CD8-positive, alpha-beta memory T cell (primary cell): ENCODE measurements around the gene DIDO1. TPM values are rescaled to one million over a fixed set of nuclear protein-coding genes. Genes with fewer than 3 reads are reported as not detected.

ENCODE experiments used
- CTCF ChIA-PET: fragments of 350-600 bp; sonication (Branson Sonifier 250); formaldehyde crosslinking; loops from one replicate; lab custom pipeline; 2021; ENCODE audit warnings: antibody characterized with exemption; lab: Charles Lee
- POLR2A ChIA-PET: fragments of 350-600 bp; sonication (Branson Sonifier 250); formaldehyde crosslinking; loops from one replicate; lab custom pipeline; 2021; ENCODE audit warnings: antibody characterized with exemption; lab: Charles Lee
- DNase-seq, 5 donors: peaks; one replicate each; pipeline versions ENCODE4 v3.0.0 to v3.0.0-alpha.2; 2020 to 2022; ENCODE audit warnings: mixed read lengths in 1 of 5
- H3K27ac ChIP-seq: one replicate; pipeline ENCODE4 v1.7.0; 2013; ENCODE audit warnings: low read depth, mild to moderate bottlenecking, low read length, moderate library complexity
- H3K27me3 ChIP-seq: 2 replicates; pipeline ENCODE4 v1.7.0; 2013; ENCODE audit warnings: low read length, mild to moderate bottlenecking; ENCODE audit not compliant: insufficient read depth, poor library complexity, severe bottlenecking
- H3K36me3 ChIP-seq: 2 replicates; pipeline ENCODE4 v1.7.0; 2013; ENCODE audit warnings: mild to moderate bottlenecking, low read length, moderate library complexity; ENCODE audit not compliant: insufficient read depth
- H3K4me1 ChIP-seq: 2 replicates; pipeline ENCODE4 v1.7.0; 2013; ENCODE audit warnings: mild to moderate bottlenecking, low read length, moderate library complexity; ENCODE audit not compliant: insufficient read depth
- H3K4me3 ChIP-seq: 2 replicates; pipeline ENCODE4 v1.7.0; 2013; ENCODE audit warnings: mild to moderate bottlenecking, low read length
- H3K9me3 ChIP-seq: 2 replicates; pipeline ENCODE4 v1.7.0; 2013; ENCODE audit warnings: mild to moderate bottlenecking, low read length
- H3K27ac Mint-ChIP-seq, 8 donors: one replicate each; pipeline ENCODE4 v1.8.0; 2020 to 2021; ENCODE audit warnings: mixed read lengths in 8 of 8, mild to moderate bottlenecking in 6 of 8, inconsistent platforms in 3 of 8, moderate library complexity in 3 of 8
- H3K27me3 Mint-ChIP-seq, 2 donors: one replicate each; pipeline ENCODE4 v1.8.0; 2020 to 2021; ENCODE audit warnings: mixed read lengths in 2 of 2, mild to moderate bottlenecking in 1 of 2, moderate library complexity in 1 of 2
- H3K36me3 Mint-ChIP-seq, 3 donors: one replicate each; pipeline ENCODE4 v1.8.0; 2020 to 2021; ENCODE audit warnings: mixed read lengths in 3 of 3, inconsistent platforms in 1 of 3, mild to moderate bottlenecking in 1 of 3
- H3K4me1 Mint-ChIP-seq, 3 donors: one replicate each; pipeline ENCODE4 v1.8.0; 2020 to 2021; ENCODE audit warnings: mixed read lengths in 3 of 3, inconsistent platforms in 1 of 3, mild to moderate bottlenecking in 1 of 3
- H3K4me3 Mint-ChIP-seq, 7 donors: one replicate each; pipeline ENCODE4 v1.8.0; 2020 to 2021; ENCODE audit warnings: mixed read lengths in 7 of 7, mild to moderate bottlenecking in 6 of 7, moderate library complexity in 4 of 7, inconsistent platforms in 2 of 7
- H3K9me3 Mint-ChIP-seq, 5 donors: one replicate each; pipeline ENCODE4 v1.8.0; 2020 to 2022; ENCODE audit warnings: mixed read lengths in 5 of 5, mild to moderate bottlenecking in 3 of 5, moderate library complexity in 2 of 5, inconsistent platforms in 1 of 5
- polyA plus RNA-seq: library from polyadenylated mRNA; unstranded; fragments of 300-500 nt; fragmentation: Illumina TruSeq; gene quantifications from one replicate; pipeline ENCODE4 v1.2.3, GENCODE V29; 2021
- total RNA-seq, 2 experiments: library from RNA; stranded (reverse); gene quantifications; one replicate each; pipeline ENCODE4 v1.2.3, GENCODE V29; 2021

DIDO1 gene
- total and polyA plus RNA-seq, 3 experiments from 2014 or later: 39.0 to 57.3 (median 55.3) TPM

DNA sequence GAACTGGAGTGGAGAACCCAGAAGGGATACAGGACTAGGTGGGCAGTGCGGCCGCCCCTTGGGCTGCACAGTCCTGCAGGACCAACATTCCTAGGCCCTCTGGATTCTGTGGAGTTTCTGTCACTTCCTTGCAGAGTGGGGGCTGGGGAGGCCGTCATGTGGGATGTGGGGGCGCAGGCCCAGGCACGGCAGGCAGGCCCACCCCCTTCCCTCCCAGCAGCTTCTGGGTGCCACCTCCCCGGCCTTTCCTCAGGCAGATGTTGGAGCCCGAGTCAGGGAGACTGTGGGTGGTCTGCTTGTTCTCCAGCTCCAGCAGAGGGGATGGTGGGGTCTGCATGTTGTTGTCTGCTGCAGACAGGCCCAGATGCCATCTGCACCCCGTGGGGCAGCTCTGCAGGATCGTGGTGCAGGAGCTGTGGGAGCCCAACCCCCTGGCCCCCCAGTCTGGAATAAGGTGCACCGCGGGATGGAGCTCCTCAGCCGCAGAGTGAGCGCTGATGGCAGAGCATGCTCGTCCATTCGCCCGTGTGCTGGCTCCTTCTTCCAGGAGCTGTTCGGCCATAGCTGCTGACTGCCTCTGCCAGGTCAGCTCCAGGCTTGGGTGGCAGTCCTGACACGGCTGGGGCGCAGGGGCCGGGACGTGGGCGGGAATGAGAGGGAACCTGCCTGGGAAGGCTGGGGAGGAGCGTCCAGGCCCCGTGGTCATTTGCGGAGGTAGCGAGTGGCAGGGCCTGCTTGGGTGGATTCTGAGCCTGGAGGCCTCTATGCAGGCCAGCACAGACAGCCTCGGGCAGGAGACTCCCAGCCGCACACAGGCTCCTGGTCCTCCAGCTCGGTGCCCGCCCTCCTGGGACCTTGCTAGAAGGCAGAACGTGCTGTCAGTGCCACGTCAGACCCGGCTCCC, 44.3 kb upstream of the DIDO1 start:
- Histone ChIP-seq H3K27me3 (peaks cover 18% of the 10 kb centered on the region), H3K4me3 (no peak overlapping the region), H3K36me3 (no peaks in the 10 kb centered on the region), H3K9me3 (no peaks in the 10 kb centered on the region), H3K27ac (no peak overlapping the region), H3K4me1 (peaks cover 9% of the 10 kb centered on the region)
- peaks cover 32 to 34% of the 10 kb centered on the region in 2 donors for H3K27me3 Mint-ChIP-seq
- no peak overlapping the region for H3K27ac Mint-ChIP-seq
- H3K36me3 Mint-ChIP-seq: no peaks in the 10 kb centered on the region
- DNase-seq: no peak
- POLR2A ChIA-PET: interaction anchor here (0.8 kb wide), 1 partner anchor 22 kb away, joined by 5 read pairs; no protein-coding TSS in a partner anchor
- no peak overlapping the region for H3K4me3 Mint-ChIP-seq
- H3K9me3 Mint-ChIP-seq: peaks cover 0 to under 1% (median 0%) of the 10 kb centered on the region in 5 donors
- H3K4me1 Mint-ChIP-seq: peaks cover 14 to 21% (median 15%) of the 10 kb centered on the region in 3 donors
- CTCF ChIA-PET: interaction anchor here (0.7 to 2.1 kb wide), 6 partner anchors 9 to 41 kb away, joined by 3 to 7 read pairs (median 3); no protein-coding TSS in a partner anchor

DNA sequence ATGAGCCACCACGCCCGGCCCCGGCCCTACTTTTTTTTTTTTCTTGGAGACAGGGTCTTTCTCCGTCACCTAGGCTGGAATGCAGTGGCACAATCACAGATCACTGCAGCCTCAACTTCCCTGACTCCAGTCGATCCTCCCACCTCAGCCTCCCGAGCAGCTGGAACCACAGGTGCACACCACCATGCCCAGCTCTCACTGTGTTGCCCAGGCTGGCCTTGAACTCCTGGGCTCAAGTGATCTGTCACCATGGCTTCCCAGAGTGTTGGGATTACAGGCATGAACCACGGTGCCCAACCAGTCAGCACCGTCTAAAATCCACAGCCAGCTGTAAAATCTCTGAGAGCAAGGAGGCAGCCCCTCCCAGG, 43.6 kb upstream of the DIDO1 start:
- peak overlapping the region in 1 of 8 donors; percentile 74 for H3K27ac Mint-ChIP-seq
- H3K4me3 ChIP-seq: no peak overlapping the region
- no peak overlapping the region for H3K27ac ChIP-seq
- ChIA-PET CTCF (interaction anchor here (1.7 to 2.1 kb wide), 3 partner anchors 11 to 39 kb away, joined by 3 to 7 read pairs (median 7); no protein-coding TSS in a partner anchor), POLR2A (no interaction called here)
- H3K4me1 Mint-ChIP-seq: peaks cover 14 to 21% (median 15%) of the 10 kb centered on the region in 3 donors
- no peak for DNase-seq
- peaks cover 13% of the 10 kb centered on the region for H3K27me3 ChIP-seq
- H3K9me3 Mint-ChIP-seq: no peaks in the 10 kb centered on the region
- H3K36me3 Mint-ChIP-seq: no peaks in the 10 kb centered on the region
- H3K36me3 ChIP-seq: no peaks in the 10 kb centered on the region
- peaks cover 9% of the 10 kb centered on the region for H3K4me1 ChIP-seq
- H3K27me3 Mint-ChIP-seq: peaks cover 29 to 31% of the 10 kb centered on the region in 2 donors
- H3K4me3 Mint-ChIP-seq: no peak overlapping the region
- no peaks in the 10 kb centered on the region for H3K9me3 ChIP-seq

DNA sequence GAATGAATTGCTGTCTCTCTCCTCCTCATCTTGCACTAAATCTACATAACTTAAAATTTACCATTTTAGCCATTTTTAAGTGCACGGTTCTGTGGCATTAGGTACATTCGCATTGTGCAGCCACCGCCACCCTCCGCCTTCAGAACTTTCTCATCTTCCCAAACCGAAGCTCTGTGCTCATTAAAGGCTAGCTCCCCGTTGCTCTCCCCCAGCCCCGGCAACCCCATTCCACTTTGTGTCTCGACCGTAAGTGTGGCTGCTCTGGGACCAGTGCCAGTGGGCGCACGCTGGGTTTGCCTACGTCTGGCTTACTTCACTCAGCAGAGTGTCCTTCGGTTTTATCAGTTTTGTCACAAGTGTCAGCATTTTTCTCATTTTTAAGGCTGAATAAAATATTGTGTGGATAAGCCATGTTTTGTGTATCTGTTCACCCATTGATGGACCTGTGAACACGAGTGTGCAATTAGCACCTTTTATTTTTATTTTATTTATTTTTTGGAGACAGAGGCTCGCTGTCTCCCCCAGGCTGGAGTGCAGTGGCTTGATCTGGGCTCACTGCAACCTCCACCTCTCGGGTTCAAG, 43.0 kb upstream of the DIDO1 start:
- H3K9me3 Mint-ChIP-seq: no peaks in the 10 kb centered on the region
- Histone ChIP-seq H3K4me1 (peaks cover 9% of the 10 kb centered on the region), H3K27ac (no peak overlapping the region), H3K27me3 (peaks cover 6% of the 10 kb centered on the region), H3K9me3 (no peaks in the 10 kb centered on the region), H3K4me3 (no peak overlapping the region), H3K36me3 (no peaks in the 10 kb centered on the region)
- peaks cover 14 to 21% (median 15%) of the 10 kb centered on the region in 3 donors for H3K4me1 Mint-ChIP-seq
- H3K27me3 Mint-ChIP-seq: peaks cover 22 to 24% of the 10 kb centered on the region in 2 donors
- H3K36me3 Mint-ChIP-seq: no peaks in the 10 kb centered on the region
- ChIA-PET POLR2A (no interaction called here), CTCF (interaction anchor here (2.0 to 2.1 kb wide), 2 partner anchors 11 to 40 kb away, joined by 7 read pairs; no protein-coding TSS in a partner anchor)
- DNase-seq: no peak
- no peak overlapping the region for H3K4me3 Mint-ChIP-seq
- peak overlapping the region in 1 of 8 donors; percentile 23 for H3K27ac Mint-ChIP-seq

DNA sequence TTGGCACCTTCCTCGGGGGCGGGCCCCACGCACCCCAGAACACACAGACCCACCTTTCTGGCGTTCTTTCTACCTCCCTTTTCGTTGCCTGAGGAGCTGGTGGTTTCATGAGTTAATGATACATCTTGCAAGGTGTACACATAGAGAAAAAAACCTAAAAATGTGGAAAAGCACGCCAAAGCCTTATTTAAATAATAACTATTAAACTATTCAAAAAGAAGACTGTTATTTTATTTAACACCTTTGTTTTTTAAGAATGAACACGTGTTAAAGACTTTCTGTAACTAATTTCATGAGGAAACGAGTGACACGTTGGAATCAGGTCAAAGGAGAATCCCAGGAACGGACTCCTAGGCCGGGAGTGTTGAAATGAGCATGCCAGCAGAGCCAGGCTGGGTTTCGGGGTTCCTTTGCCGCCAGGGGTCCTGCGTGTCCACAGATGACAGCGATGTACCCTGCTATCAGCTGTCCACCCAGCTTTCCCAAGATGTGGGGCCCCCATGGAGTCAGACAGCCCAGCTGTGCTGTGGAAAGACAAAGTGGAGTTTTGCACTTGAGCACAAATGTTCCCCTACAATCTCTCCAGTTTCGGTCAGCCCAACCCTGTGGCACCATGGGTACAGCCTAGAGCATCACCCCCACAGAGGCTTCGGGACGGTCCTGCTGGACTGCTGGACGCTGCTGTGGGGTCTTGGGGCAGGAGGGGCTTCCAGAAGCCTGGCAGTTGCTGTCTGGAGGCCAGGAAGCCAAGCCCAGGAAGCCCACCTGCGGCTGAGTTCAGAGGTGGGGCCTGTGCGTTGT, 42.3 kb upstream of the DIDO1 start:
- peaks cover 9% of the 10 kb centered on the region for H3K4me1 ChIP-seq
- Mint-ChIP-seq H3K4me1 (peaks cover 14 to 21% (median 15%) of the 10 kb centered on the region in 3 donors), H3K36me3 (peaks cover 0 to 2% (median 0%) of the 10 kb centered on the region in 3 donors), H3K4me3 (no peak overlapping the region), H3K27me3 (peaks cover 17 to 20% of the 10 kb centered on the region in 2 donors), H3K9me3 (no peaks in the 10 kb centered on the region), H3K27ac (no peak overlapping the region)
- H3K27me3 ChIP-seq: peaks cover 2% of the 10 kb centered on the region
- H3K4me3 ChIP-seq: no peak overlapping the region
- H3K36me3 ChIP-seq: no peaks in the 10 kb centered on the region
- POLR2A ChIA-PET: no interaction called here
- H3K9me3 ChIP-seq: no peaks in the 10 kb centered on the region
- CTCF ChIA-PET: interaction anchor here (1.4 kb wide), 1 partner anchor 41 kb away, joined by 4 read pairs; no protein-coding TSS in a partner anchor
- DNase-seq: no peak
- H3K27ac ChIP-seq: no peak overlapping the region

DNA sequence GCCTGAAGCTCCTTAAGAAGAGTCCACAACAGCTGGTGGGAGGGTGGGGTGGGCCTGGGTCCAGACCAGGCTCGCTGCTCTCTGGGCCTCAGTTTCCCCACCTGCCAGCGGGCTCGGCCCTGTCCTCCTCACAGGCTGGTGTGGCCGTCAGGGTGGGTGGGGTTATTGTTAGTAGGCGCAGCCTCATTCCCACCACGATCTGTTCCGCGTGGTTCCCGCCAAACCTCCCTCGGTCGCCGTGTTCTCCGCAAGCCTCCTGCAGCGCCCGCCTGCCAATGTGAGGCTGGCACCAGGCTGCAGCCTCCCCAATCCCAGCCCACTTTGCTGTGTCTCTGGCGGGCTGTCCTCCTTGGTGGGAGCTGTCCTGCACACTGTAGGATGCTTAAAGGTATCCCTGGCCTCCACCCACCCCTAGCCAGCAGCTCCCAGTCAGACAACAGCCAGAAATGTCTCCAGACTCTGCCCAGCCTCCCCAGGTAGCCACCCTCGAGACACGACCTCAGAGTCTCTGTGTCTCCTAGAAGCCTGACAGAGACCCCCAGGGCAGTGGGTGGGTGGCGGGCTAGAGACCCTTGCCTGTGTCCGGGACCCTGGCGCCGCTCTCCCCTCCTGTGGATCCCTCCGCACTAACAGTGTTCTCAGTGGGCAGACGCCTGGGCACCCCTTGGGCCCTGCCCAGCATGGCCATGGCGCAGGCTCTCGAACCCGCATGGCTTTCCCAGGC, 41.5 kb upstream of the DIDO1 start:
- ChIA-PET CTCF (interaction anchor here (1.4 kb wide), 1 partner anchor 41 kb away, joined by 4 read pairs; no protein-coding TSS in a partner anchor), POLR2A (no interaction called here)
- no peak overlapping the region for H3K27ac ChIP-seq
- no peak overlapping the region for H3K27ac Mint-ChIP-seq
- DNase-seq: no peak
- no peak overlapping the region for H3K4me3 ChIP-seq
- H3K27me3 Mint-ChIP-seq: peaks cover 11 to 15% of the 10 kb centered on the region in 2 donors
- H3K27me3 ChIP-seq: no peaks in the 10 kb centered on the region
- H3K9me3 Mint-ChIP-seq: no peaks in the 10 kb centered on the region
- H3K36me3 ChIP-seq: no peaks in the 10 kb centered on the region
- H3K4me1 ChIP-seq: peaks cover 4% of the 10 kb centered on the region
- H3K36me3 Mint-ChIP-seq: peaks cover 0 to 2% (median 0%) of the 10 kb centered on the region in 3 donors
- H3K9me3 ChIP-seq: no peaks in the 10 kb centered on the region
- H3K4me3 Mint-ChIP-seq: no peak overlapping the region
- peaks cover 12 to 16% (median 14%) of the 10 kb centered on the region in 3 donors for H3K4me1 Mint-ChIP-seq

DNA sequence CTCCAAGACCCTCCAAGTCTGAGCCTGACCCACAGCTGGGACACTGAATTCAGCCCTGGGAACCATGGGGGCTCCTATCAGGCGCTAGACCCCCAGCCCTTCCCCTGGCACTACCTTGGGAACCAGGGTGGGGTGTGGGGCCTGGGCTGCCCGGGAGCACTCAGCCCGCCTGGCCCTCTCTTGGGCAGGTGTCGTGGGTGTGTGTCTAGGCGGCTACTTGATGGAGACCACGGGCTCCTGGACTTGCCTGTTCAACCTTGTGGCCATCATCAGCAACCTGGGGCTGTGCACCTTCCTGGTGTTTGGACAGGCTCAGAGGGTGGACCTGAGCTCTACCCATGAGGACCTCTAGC, 40.8 kb upstream of the DIDO1 start:
- Histone ChIP-seq H3K4me1 (no peaks in the 10 kb centered on the region), H3K27ac (no peak overlapping the region), H3K36me3 (no peaks in the 10 kb centered on the region), H3K9me3 (no peaks in the 10 kb centered on the region), H3K27me3 (no peaks in the 10 kb centered on the region), H3K4me3 (no peak overlapping the region)
- Mint-ChIP-seq H3K36me3 (peaks cover 0 to 4% (median 0%) of the 10 kb centered on the region in 3 donors), H3K4me3 (no peak overlapping the region), H3K4me1 (peaks cover 9 to 10% (median 9%) of the 10 kb centered on the region in 3 donors), H3K27ac (no peak overlapping the region), H3K9me3 (no peaks in the 10 kb centered on the region), H3K27me3 (peaks cover 8 to 11% of the 10 kb centered on the region in 2 donors)
- DNase-seq: no peak
- POLR2A ChIA-PET: no interaction called here
- CTCF ChIA-PET: no interaction called here
